ENCODE results near the gene DFFB. TPM values are rescaled to one million over a fixed set of nuclear protein-coding genes. Genes with fewer than 3 reads are reported as not detected.
A peak's percentile ranks its signal among the peaks of the same experiment; 100 is the strongest.

The DFFB gene
- total and polyA plus RNA-seq, 2 of the 13 experiments (the other 11 are each of a cell fraction or from before 2014, with no cell fraction given), result 4.6 to 9.3 TPM

- TF ChIP-seq ZBTB44 (CRISPR knock-in tag; IDR thresholded peaks at IDR 0.05) (0 out of 2 replicates have a peak, but pooled peaks have one; percentile 21), E2F5 (CRISPR knock-in tag; conservative IDR thresholded peaks at IDR 0.05) (no peak; the same call in 1 of the 2 replicates), XBP1 (CRISPR knock-in tag; IDR thresholded peaks at IDR 0.05) (no peak), BORCS8-MEF2B (CRISPR knock-in tag; IDR thresholded peaks at IDR 0.05) (no peak), MXI1 (IDR thresholded peaks at IDR 0.05; ENCODE audit: borderline replicate concordance, low read depth, low read length) (peak; percentile 91; the same call in 2 of the 3 replicates), ZNF724P (CRISPR knock-in tag; IDR thresholded peaks at IDR 0.05; ENCODE audit: borderline replicate concordance) (0 out of 2 replicates have a peak, but pooled peaks have one; percentile 19), SRSF1 (optimal IDR thresholded peaks at IDR 0.05; ENCODE audit: low read depth, low read length) (no peak), STAG1 (CRISPR knock-in tag; IDR thresholded peaks at IDR 0.05) (no peak), POLR2AphosphoS2 (IDR thresholded peaks at IDR 0.05; ENCODE audit: low read depth, low read length) (0 out of 2 replicates have a peak, but pooled peaks have one; percentile 37), DNMT1 (CRISPR knock-in tag; IDR thresholded peaks at IDR 0.05) (0 out of 2 replicates have a peak, but pooled peaks have one; percentile 43), HNF4G (IDR thresholded peaks at IDR 0.05; ENCODE audit: borderline replicate concordance, low read depth, low read length) (no peak), HNF4G (CRISPR knock-in tag; IDR thresholded peaks at IDR 0.05; ENCODE audit: borderline replicate concordance, low read depth) (peak; percentile 37; the same call in 1 of the 2 replicates), SPEN (CRISPR knock-in tag; IDR thresholded peaks at IDR 0.05; ENCODE audit: low read depth) (peak; percentile 44), ZNF550 (CRISPR knock-in tag; IDR thresholded peaks at IDR 0.05; ENCODE audit: borderline replicate concordance) (no peak), ATF7 (IDR thresholded peaks at IDR 0.05) (no peak), ATF7 (CRISPR knock-in tag; IDR thresholded peaks at IDR 0.05) (no peak), TFAP4 (IDR thresholded peaks at IDR 0.05; ENCODE audit: borderline replicate concordance, low read depth) (no peak), HMGXB4 (CRISPR knock-in tag; IDR thresholded peaks at IDR 0.05; ENCODE audit: borderline replicate concordance in 1 of 2, low read depth in 1 of 2) (no peak; a peak in 1 of 4 replicates), ZNF619 (CRISPR knock-in tag; IDR thresholded peaks at IDR 0.05) (peak; percentile 61; the same call in 1 of the 2 replicates), ZBTB10 (CRISPR knock-in tag; IDR thresholded peaks at IDR 0.05; ENCODE audit: borderline replicate concordance) (no peak)
These were observed 43.8 kb downstream of the DFFB start (continued) for GRCh38 chr1:3900969-3901529.

Data from HepG2 (cell line).